Keratinocyte (primary cell): ENCODE measurements around the gene CAPN5. TPM values are rescaled to one million over a fixed set of nuclear protein-coding genes. Genes with fewer than 3 reads are reported as not detected.

ENCODE experiments used
- DNase-seq: peaks from one replicate; pipeline ENCODE4 v3.0.0-alpha.2; 2011; ENCODE audit warnings: low read depth, missing footprints, low spot score
- FAIRE-seq: peaks from 2 replicates; lab custom pipeline; 2011; peaks lifted over from hg19 to GRCh38; lab: Jason Lieb, UNC
- H2AFZ ChIP-seq: 2 replicates; pipeline ENCODE4 v1.6.0; 2012; ENCODE audit warnings: low read length, control low read depth, inconsistent platforms; ENCODE audit not compliant: control insufficient read depth
- H3K27ac ChIP-seq: 2 replicates; pipeline ENCODE4 v1.5.1; 2011; ENCODE audit warnings: low read length; ENCODE audit not compliant: control insufficient read depth, insufficient read depth
- H3K27me3 ChIP-seq: 3 replicates; pipeline ENCODE4 v1.6.0; 2011; ENCODE audit warnings: low read length; ENCODE audit not compliant: control insufficient read depth, insufficient read depth; ENCODE audit errors: extremely low read depth
- H3K36me3 ChIP-seq, 2 experiments: 2 replicates in 1 of 2; 3 replicates in 1 of 2; pipeline ENCODE4 v1.5.1; 2011; ENCODE audit warnings: low read length in 2 of 2, mild to moderate bottlenecking in 1 of 2; ENCODE audit not compliant: control insufficient read depth in 2 of 2, insufficient read depth in 2 of 2; ENCODE audit errors: extremely low read depth in 1 of 2
- H3K4me1 ChIP-seq: 3 replicates; pipeline ENCODE4 v1.5.1; 2011; ENCODE audit warnings: low read length; ENCODE audit not compliant: control insufficient read depth, insufficient read depth; ENCODE audit errors: extremely low read depth
- H3K4me2 ChIP-seq: 3 replicates; pipeline ENCODE4 v1.6.0; 2011; ENCODE audit warnings: low read depth, low read length; ENCODE audit not compliant: control insufficient read depth, insufficient read depth; ENCODE audit errors: extremely low read depth
- H3K4me3 ChIP-seq, 3 experiments: fragments of 200-600 bp in 1 of 3; sonication (generic) in 1 of 3; 2 replicates in 2 of 3; 3 replicates in 1 of 3; pipeline ENCODE4 v1.5.1; 2011 to 2016; ENCODE audit warnings: low read length in 3 of 3, mild to moderate bottlenecking in 3 of 3, control low read depth in 2 of 3, inconsistent platforms in 1 of 3, low read depth in 1 of 3, mixed read lengths in 1 of 3, mixed run types in 1 of 3, moderate library complexity in 1 of 3; ENCODE audit not compliant: control insufficient read depth in 2 of 3, insufficient read depth in 2 of 3; ENCODE audit errors: extremely low read depth in 1 of 3
- H3K79me2 ChIP-seq: 2 replicates; pipeline ENCODE4 v1.6.0; 2012; ENCODE audit warnings: low read length; ENCODE audit not compliant: control insufficient read depth, insufficient read depth
- H3K9ac ChIP-seq: 3 replicates; pipeline ENCODE4 v1.6.0; 2011; ENCODE audit warnings: low read length; ENCODE audit not compliant: control insufficient read depth, insufficient read depth; ENCODE audit errors: extremely low read depth
- H3K9me1 ChIP-seq: 3 replicates; pipeline ENCODE4 v1.6.0; 2011; ENCODE audit warnings: low read length; ENCODE audit not compliant: control insufficient read depth, insufficient read depth; ENCODE audit errors: extremely low read depth
- H3K9me3 ChIP-seq: 2 replicates; pipeline ENCODE4 v1.5.1; 2012; ENCODE audit warnings: low read depth, low read length; ENCODE audit not compliant: control insufficient read depth
- H4K20me1 ChIP-seq: 3 replicates; pipeline ENCODE4 v1.6.0; 2011; ENCODE audit warnings: low read length; ENCODE audit not compliant: control insufficient read depth, insufficient read depth; ENCODE audit errors: extremely low read depth
- CTCF ChIP-seq, 3 experiments: IDR thresholded peaks in 1 of 3; conservative IDR thresholded peaks in 1 of 3; optimal IDR thresholded peaks in 1 of 3; 2 replicates in 2 of 3; 3 replicates in 1 of 3; pipeline versions ENCODE3 to v1.5.1; 2011; ENCODE audit warnings: low read length in 3 of 3, mild to moderate bottlenecking in 3 of 3, moderate library complexity in 2 of 3, control low read depth in 1 of 3, inconsistent platforms in 1 of 3; ENCODE audit not compliant: insufficient read depth in 2 of 3; ENCODE audit errors: extremely low read depth in 1 of 3
- EZH2 ChIP-seq: IDR thresholded peaks from one replicate; pipeline ENCODE4 v1.6.1; 2012; ENCODE audit warnings: inconsistent platforms, mild to moderate bottlenecking, low read length, moderate library complexity
- dilution Hi-C: fragments of 300-500 bp; cut with MboI; formaldehyde crosslinking; loops from one replicate; pipeline ENCODE4 v1.7.0; 2020; ENCODE audit warnings: low sequenced_read_pairs; ENCODE audit not compliant: extremely low pct_ligation_motif_present
- polyA plus RNA-seq, 5 experiments: library from polyadenylated mRNA; depleted of rRNA in 3 of 5; stranded (reverse) in 3 of 5; stranded (forward) in 1 of 5; unstranded in 1 of 5; fragments of >200 nt; gene quantifications; 1 replicate in 1 of 5; 2 replicates in 3 of 5; 3 replicates in 1 of 5; pipeline versions ENCODE4 v1.2.1 to v1.2.3, GENCODE V29; 2011 to 2012; ENCODE audit warnings: missing spikeins in 2 of 5, low read depth in 1 of 5, low replicate concordance in 1 of 5

CAPN5 gene
- polyA plus RNA-seq, 1 donor (not counting 4 experiments of a cell fraction or from before 2014, with no cell fraction given): 1.2 TPM

- Histone ChIP-seq H3K4me1 (peaks cover 4% of the 10 kb centered on the region), H3K79me2 (no peaks in the 10 kb centered on the region), H2AFZ (no peak overlapping the region), H3K9me1 (no peaks in the 10 kb centered on the region), H3K4me2 (no peak overlapping the region), H3K9ac (no peak overlapping the region), H3K27me3 (peaks cover 20% of the 10 kb centered on the region), H3K4me3 (no peak overlapping the region), H4K20me1 (no peaks in the 10 kb centered on the region), H3K36me3 (no peaks in the 10 kb centered on the region), H3K27ac (no peak overlapping the region), H3K9me3 (no peaks in the 10 kb centered on the region)
- dilution Hi-C loops: no loop called here
- DNase-seq (no peak), FAIRE-seq (no peak)
- TF ChIP-seq CTCF (optimal IDR thresholded peaks at IDR 0.05 in 1 of 3, IDR thresholded peaks at IDR 0.05 in 1 of 3, conservative IDR thresholded peaks at IDR 0.05 in 1 of 3; ENCODE audit: extremely low read depth in 1 of 3, insufficient read depth in 2 of 3, low read length in 3 of 3) (no peak), EZH2 (no peak)
Observed at GRCh38 chr11:77144857-77145428, 78.2 kb downstream of the CAPN5 start.

- dilution Hi-C loops: no loop called here
- no peak for TF ChIP-seq CTCF (optimal IDR thresholded peaks at IDR 0.05 in 1 of 3, IDR thresholded peaks at IDR 0.05 in 1 of 3, conservative IDR thresholded peaks at IDR 0.05 in 1 of 3; ENCODE audit: extremely low read depth in 1 of 3, insufficient read depth in 2 of 3, low read length in 3 of 3)
- no peak for TF ChIP-seq EZH2
- no peaks in the 10 kb centered on the region for H3K36me3 ChIP-seq
- FAIRE-seq (no peak), DNase-seq (no peak)
- no peaks in the 10 kb centered on the region for H3K79me2 ChIP-seq
- H2AFZ ChIP-seq: no peak overlapping the region
- H3K27me3 ChIP-seq: peaks cover 20% of the 10 kb centered on the region
- no peaks in the 10 kb centered on the region for H3K9me3 ChIP-seq
- no peak overlapping the region for H3K9ac ChIP-seq
- H3K9me1 ChIP-seq: no peaks in the 10 kb centered on the region
- no peak overlapping the region for H3K4me2 ChIP-seq
- no peak overlapping the region for H3K27ac ChIP-seq
- H3K4me3 ChIP-seq: no peak overlapping the region
- no peaks in the 10 kb centered on the region for H4K20me1 ChIP-seq
- H3K4me1 ChIP-seq: peaks cover 4% of the 10 kb centered on the region
Observed at GRCh38 chr11:77146261-77147035, 79.7 kb downstream of the CAPN5 start.
